GM23248 (cell line): ENCODE data around the gene JAML. TPM values are rescaled to one million over a fixed set of nuclear protein-coding genes. Genes with fewer than 3 reads are reported as not detected.

Experiments
- DNase-seq: peaks from one replicate; pipeline ENCODE4 v3.0.0-alpha.2; 2015
- H2AFZ ChIP-seq: fragments of 200-600 bp; sonication (generic); 2 replicates; pipeline ENCODE4 v1.6.1; 2016; ENCODE audit warnings: antibody characterized with exemption
- H3F3A ChIP-seq: fragments of 200-600 bp; sonication (generic); 2 replicates; pipeline ENCODE4 v1.6.1; 2016; ENCODE audit warnings: mild to moderate bottlenecking, antibody characterized with exemption, mixed run types; ENCODE audit not compliant: insufficient read depth
- H3K27ac ChIP-seq: fragments of 200-600 bp; sonication (generic); 2 replicates; pipeline ENCODE4 v1.5.1; 2016; ENCODE audit warnings: mild to moderate bottlenecking
- H3K27me3 ChIP-seq: fragments of 200-600 bp; sonication (generic); replicated peaks from 2 replicates; pipeline ENCODE4 v1.6.1; 2016; ENCODE audit warnings: mild to moderate bottlenecking; ENCODE audit not compliant: insufficient read depth
- H3K36me3 ChIP-seq: fragments of 200-600 bp; sonication (generic); 2 replicates; pipeline ENCODE4 v1.6.1; 2016; ENCODE audit warnings: low read depth, mild to moderate bottlenecking
- H3K4me1 ChIP-seq: fragments of 200-600 bp; sonication (generic); 2 replicates; pipeline ENCODE4 v1.6.1; 2016; ENCODE audit warnings: mild to moderate bottlenecking; ENCODE audit not compliant: insufficient read depth
- H3K4me2 ChIP-seq: fragments of 200-600 bp; sonication (generic); one replicate; pipeline ENCODE4 v1.6.1; 2016; ENCODE audit warnings: mild to moderate bottlenecking; ENCODE audit not compliant: unreplicated experiment
- H3K4me3 ChIP-seq: fragments of 200-600 bp; sonication (generic); 2 replicates; pipeline ENCODE4 v1.5.1; 2016; ENCODE audit warnings: mild to moderate bottlenecking
- H3K79me2 ChIP-seq: fragments of 200-600 bp; sonication (generic); 2 replicates; pipeline ENCODE4 v1.6.1; 2016; ENCODE audit warnings: mild to moderate bottlenecking; ENCODE audit not compliant: insufficient read depth
- H3K9ac ChIP-seq: fragments of 200-600 bp; sonication (generic); 2 replicates; pipeline ENCODE4 v1.6.1; 2016; ENCODE audit warnings: mild to moderate bottlenecking
- H3K9me2 ChIP-seq: fragments of 200-600 bp; sonication (generic); 2 replicates; pipeline ENCODE4 v1.6.1; 2016; ENCODE audit warnings: mixed run types, mild to moderate bottlenecking, moderate library complexity; ENCODE audit not compliant: insufficient read depth
- H3K9me3 ChIP-seq: fragments of 200-600 bp; sonication (generic); one replicate; pipeline ENCODE4 v1.6.1; 2017; ENCODE audit warnings: low read depth
- H4K20me1 ChIP-seq: fragments of 200-600 bp; sonication (generic); 2 replicates; pipeline ENCODE4 v1.6.0; 2016; ENCODE audit not compliant: insufficient read depth
- EZH2 ChIP-seq: fragments of 200-600 bp; sonication (generic); IDR thresholded peaks from 2 replicates; pipeline ENCODE4 v1.6.1; 2018; ENCODE audit warnings: antibody characterized with exemption, mild to moderate bottlenecking; ENCODE audit not compliant: insufficient read depth, poor library complexity, severe bottlenecking
- EZH2phosphoT487 ChIP-seq: fragments of 200-600 bp; sonication (generic); IDR thresholded peaks from 2 replicates; pipeline ENCODE4 v1.6.1; 2018; ENCODE audit warnings: antibody characterized with exemption, moderate library complexity, mild to moderate bottlenecking, low read depth; ENCODE audit not compliant: insufficient read depth
- WGBS, 2 experiments: methylation state at CpG; one replicate each; pipeline ENCODE4 v1.1.6; 2015 to 2017; ENCODE audit warnings: low lambda C conversion rate in 2 of 2, low coverage in 1 of 2; ENCODE audit errors: missing lambda C conversion rate in 2 of 2; 5-methylcytosine and 5-hydroxymethylcytosine counted together
- in situ Hi-C: fragments of 300-500 bp; cut with MboI; formaldehyde crosslinking; loops from 2 replicates; pipeline ENCODE4 v1.15.0; 2020
- polyA plus RNA-seq: library from polyadenylated mRNA; unstranded; fragments of >200 nt; fragmentation: Nextera tagmentation; extraction: Ambion mirVana; gene quantifications from 2 replicates; pipeline ENCODE4 v1.2.1, GENCODE V29; 2016
- total RNA-seq: library from RNA; depleted of rRNA; stranded (reverse); fragments of >200 nt; shearing (Covaris generic); gene quantifications from 2 replicates; pipeline ENCODE4 v1.2.3, GENCODE V29; 2014

Gene JAML
- total and polyA plus RNA-seq, 2 experiments from 2014 or later: not detected

GRCh38 chr11:118217575-118217974, 7.2 kb downstream of the JAML start:
- no peaks in the 10 kb centered on the region for H3K79me2 ChIP-seq
- H4K20me1 ChIP-seq: no peaks in the 10 kb centered on the region
- no peaks in the 10 kb centered on the region for H3K4me1 ChIP-seq
- H3K4me2 ChIP-seq: no peak overlapping the region
- DNase-seq: no peak
- no peak overlapping the region for H3K27ac ChIP-seq
- peaks cover 29% of the 10 kb centered on the region for H3K27me3 ChIP-seq
- no peak overlapping the region for H3K4me3 ChIP-seq
- H2AFZ ChIP-seq: no peak overlapping the region
- in situ Hi-C loops: no loop called here
- 49 to 52% methylated on average over 3 of the region's 3 CpGs for WGBS, 2 experiments
- no peaks in the 10 kb centered on the region for H3K9me3 ChIP-seq
- H3K36me3 ChIP-seq: no peaks in the 10 kb centered on the region
- no peaks in the 10 kb centered on the region for H3F3A ChIP-seq
- TF ChIP-seq EZH2: no peak
- TF ChIP-seq EZH2phosphoT487: no peak
- H3K9ac ChIP-seq: no peak overlapping the region
- H3K9me2 ChIP-seq: no peaks in the 10 kb centered on the region

- no peaks in the 10 kb centered on the region for H3F3A ChIP-seq
- H3K9me3 ChIP-seq: no peaks in the 10 kb centered on the region
- no peaks in the 10 kb centered on the region for H3K36me3 ChIP-seq
- TF ChIP-seq EZH2 (no peak), EZH2phosphoT487 (no peak)
- no peaks in the 10 kb centered on the region for H4K20me1 ChIP-seq
- no peaks in the 10 kb centered on the region for H3K9me2 ChIP-seq
- H3K9ac ChIP-seq: no peak overlapping the region
- no peak overlapping the region for H3K27ac ChIP-seq
- no peak overlapping the region for H3K4me2 ChIP-seq
- peaks cover 35% of the 10 kb centered on the region for H3K27me3 ChIP-seq
- H3K4me3 ChIP-seq: no peak overlapping the region
- H2AFZ ChIP-seq: no peak overlapping the region
- H3K79me2 ChIP-seq: no peaks in the 10 kb centered on the region
- H3K4me1 ChIP-seq: no peaks in the 10 kb centered on the region
- in situ Hi-C loops: no loop called here
- 59 to 65% methylated on average over 11 of the region's 11 CpGs for WGBS, 2 experiments
- DNase-seq: no peak
These were observed 8.0 kb downstream of the JAML start for GRCh38 chr11:118216621-118217481.

- peaks cover 37% of the 10 kb centered on the region for H3K27me3 ChIP-seq
- no peak overlapping the region for H3K9ac ChIP-seq
- H2AFZ ChIP-seq: no peak overlapping the region
- DNase-seq: no peak
- in situ Hi-C loops: no loop called here
- no peaks in the 10 kb centered on the region for H3K9me3 ChIP-seq
- H3K9me2 ChIP-seq: no peaks in the 10 kb centered on the region
- no peaks in the 10 kb centered on the region for H4K20me1 ChIP-seq
- 0 out of 2 replicates have a peak, but pooled peaks cover 2% of the 10 kb centered on the region for H3K4me1 ChIP-seq
- TF ChIP-seq EZH2: no peak
- TF ChIP-seq EZH2phosphoT487: no peak
- H3K27ac ChIP-seq: no peak overlapping the region
- no peaks in the 10 kb centered on the region for H3K79me2 ChIP-seq
- no peak overlapping the region for H3K4me2 ChIP-seq
- no peaks in the 10 kb centered on the region for H3F3A ChIP-seq
- WGBS, 2 experiments: 59 to 60% methylated on average over 7 of the region's 7 CpGs
- no peak overlapping the region for H3K4me3 ChIP-seq
- no peaks in the 10 kb centered on the region for H3K36me3 ChIP-seq
These were observed 9.0 kb downstream of the JAML start for GRCh38 chr11:118215765-118216164.

GRCh38 chr11:118215262-118215661, 9.5 kb downstream of the JAML start:
- Histone ChIP-seq H3K9ac (no peak overlapping the region), H3F3A (no peaks in the 10 kb centered on the region), H3K9me2 (no peaks in the 10 kb centered on the region), H2AFZ (no peak overlapping the region), H3K4me3 (no peak overlapping the region), H3K36me3 (no peaks in the 10 kb centered on the region), H3K4me1 (0 out of 2 replicates have a peak, but pooled peaks cover 6% of the 10 kb centered on the region), H4K20me1 (no peaks in the 10 kb centered on the region), H3K79me2 (no peaks in the 10 kb centered on the region), H3K9me3 (no peaks in the 10 kb centered on the region), H3K27me3 (peaks cover 37% of the 10 kb centered on the region), H3K4me2 (no peak overlapping the region), H3K27ac (no peak overlapping the region)
- TF ChIP-seq EZH2phosphoT487 (no peak), EZH2 (no peak)
- no peak for DNase-seq
- WGBS, 2 experiments: 33 to 53% methylated on average over 3 of the region's 3 CpGs
- in situ Hi-C loops: no loop called here
